KMS-11 (cell line): Measurements from ENCODE around the gene CCL21.

Experiments used
- H2AFZ ChIP-seq: fragments of 200-600 bp; sonication (generic); 2 replicates; pipeline ENCODE4 v1.6.1; 2016; ENCODE audit warnings: antibody characterized with exemption, mixed run types, low read depth
- H3K27ac ChIP-seq: fragments of 200-600 bp; sonication (generic); 2 replicates; pipeline ENCODE4 v1.6.1; 2016; ENCODE audit warnings: mild to moderate bottlenecking, mixed run types
- H3K27me3 ChIP-seq: fragments of 200-600 bp; sonication (generic); 2 replicates; pipeline ENCODE4 v1.6.1; 2017; ENCODE audit warnings: mild to moderate bottlenecking, low read depth, mixed run types, moderate library complexity; ENCODE audit not compliant: insufficient read depth
- H3K36me3 ChIP-seq: fragments of 200-600 bp; sonication (generic); 2 replicates; pipeline ENCODE4 v1.6.1; 2017; ENCODE audit warnings: mild to moderate bottlenecking, mixed run types; ENCODE audit not compliant: insufficient read depth
- H3K4me1 ChIP-seq: fragments of 200-600 bp; sonication (generic); 2 replicates; pipeline ENCODE4 v1.6.1; 2016; ENCODE audit warnings: mild to moderate bottlenecking, low read depth, mixed run types; ENCODE audit not compliant: poor library complexity, severe bottlenecking
- H3K4me2 ChIP-seq: fragments of 200-600 bp; sonication (generic); 2 replicates; pipeline ENCODE4 v1.7.0; 2016; ENCODE audit warnings: mild to moderate bottlenecking, mixed run types
- H3K4me3 ChIP-seq: fragments of 200-600 bp; sonication (generic); IDR thresholded peaks from 2 replicates; pipeline ENCODE4 v1.6.1; 2017; ENCODE audit warnings: low read depth, low read length, mixed read lengths; ENCODE audit not compliant: insufficient read depth
- H3K79me2 ChIP-seq: fragments of 200-600 bp; sonication (generic); 2 replicates; pipeline ENCODE4 v1.6.1; 2016; ENCODE audit warnings: low read depth, mixed run types; ENCODE audit not compliant: insufficient read depth
- H3K9ac ChIP-seq: fragments of 200-600 bp; sonication (generic); 2 replicates; pipeline ENCODE4 v1.6.1; 2016; ENCODE audit warnings: mild to moderate bottlenecking, mixed run types
- H4K20me1 ChIP-seq: fragments of 200-600 bp; sonication (generic); 2 replicates; pipeline ENCODE4 v1.6.1; 2016; ENCODE audit warnings: mild to moderate bottlenecking, mixed run types; ENCODE audit not compliant: insufficient read depth
- CTCF ChIP-seq: fragments of 200-600 bp; sonication (generic); conservative IDR thresholded peaks from 2 replicates; pipeline ENCODE4 v1.6.1; 2017; ENCODE audit warnings: low read depth, mild to moderate bottlenecking, antibody characterized with exemption, low read length, moderate library complexity, mixed read lengths

Gene CCL21

DNA sequence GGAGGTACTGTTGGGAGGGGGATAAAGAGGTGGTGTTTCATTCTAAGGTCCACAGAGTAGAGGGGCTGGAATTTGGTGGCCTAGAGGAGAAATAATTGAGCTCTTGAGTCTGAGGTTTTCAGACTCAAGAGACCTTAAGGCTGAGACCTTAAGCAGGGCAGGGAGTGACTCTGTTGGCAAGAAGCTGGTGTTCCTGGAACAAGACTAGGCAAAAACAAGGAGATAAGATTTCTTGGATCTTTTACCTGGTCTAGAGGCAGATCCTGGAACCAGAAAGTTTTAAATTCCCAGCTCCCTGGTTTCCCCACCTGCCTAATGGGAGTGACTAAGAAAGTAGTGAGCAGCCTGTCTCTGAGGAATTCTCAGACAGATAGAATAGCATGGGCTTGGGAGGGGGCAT, 4.1 kb upstream of the CCL21 start:
- H3K4me3 ChIP-seq: no peak overlapping the region
- no peak overlapping the region for H3K27ac ChIP-seq
- H2AFZ ChIP-seq: no peak overlapping the region
- no peaks in the 10 kb centered on the region for H4K20me1 ChIP-seq
- no peaks in the 10 kb centered on the region for H3K4me1 ChIP-seq
- no peaks in the 10 kb centered on the region for H3K79me2 ChIP-seq
- no peaks in the 10 kb centered on the region for H3K36me3 ChIP-seq
- no peaks in the 10 kb centered on the region for H3K27me3 ChIP-seq
- no peak for TF ChIP-seq CTCF
- H3K4me2 ChIP-seq: no peak overlapping the region
- H3K9ac ChIP-seq: no peak overlapping the region

- Histone ChIP-seq H3K4me1 (no peaks in the 10 kb centered on the region), H3K27me3 (no peaks in the 10 kb centered on the region), H3K79me2 (no peaks in the 10 kb centered on the region), H4K20me1 (no peaks in the 10 kb centered on the region), H3K4me2 (no peak overlapping the region), H3K9ac (no peak overlapping the region), H3K4me3 (no peak overlapping the region), H3K27ac (no peak overlapping the region), H2AFZ (no peak overlapping the region), H3K36me3 (no peaks in the 10 kb centered on the region)
- no peak for TF ChIP-seq CTCF
These were observed 2.2 kb upstream of the CCL21 start for GRCh38 chr9:34712140-34712539.

GRCh38 chr9:34709196-34709978, 549 bp downstream of the CCL21 start:
- no peaks in the 10 kb centered on the region for H3K36me3 ChIP-seq
- no peak overlapping the region for H3K4me3 ChIP-seq
- H3K27ac ChIP-seq: no peak overlapping the region
- no peaks in the 10 kb centered on the region for H4K20me1 ChIP-seq
- no peak for TF ChIP-seq CTCF
- no peaks in the 10 kb centered on the region for H3K27me3 ChIP-seq
- H3K4me2 ChIP-seq: no peak overlapping the region
- no peaks in the 10 kb centered on the region for H3K79me2 ChIP-seq
- H2AFZ ChIP-seq: no peak overlapping the region
- H3K9ac ChIP-seq: no peak overlapping the region
- no peaks in the 10 kb centered on the region for H3K4me1 ChIP-seq

DNA sequence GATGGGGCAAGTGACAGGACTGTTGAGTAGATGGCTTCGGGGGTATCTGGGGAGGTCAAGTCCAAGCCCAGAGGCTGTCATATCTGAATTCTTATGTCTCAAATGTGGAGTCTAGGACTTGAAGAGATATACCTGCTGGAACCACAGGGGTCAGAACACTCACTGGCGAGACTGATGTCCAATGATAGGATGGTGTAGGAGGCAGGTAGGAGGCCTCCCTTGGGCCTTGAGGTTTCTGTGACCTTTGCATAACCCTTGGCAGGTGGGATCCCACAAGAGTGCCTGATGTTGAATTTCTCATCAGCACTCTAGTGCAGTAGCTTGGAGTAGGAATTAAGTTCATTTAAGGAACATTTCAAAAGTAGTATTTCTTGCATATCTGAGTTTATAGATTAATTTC, 2.8 kb downstream of the CCL21 start:
- Histone ChIP-seq H4K20me1 (no peaks in the 10 kb centered on the region), H3K4me3 (no peak overlapping the region), H3K36me3 (no peaks in the 10 kb centered on the region), H3K27me3 (no peaks in the 10 kb centered on the region), H3K9ac (no peak overlapping the region), H3K79me2 (no peaks in the 10 kb centered on the region), H3K4me1 (no peaks in the 10 kb centered on the region), H3K27ac (no peak overlapping the region), H2AFZ (no peak overlapping the region), H3K4me2 (no peak overlapping the region)
- no peak for TF ChIP-seq CTCF
